ENCODE measurements around the gene LRRK1.

DNA sequence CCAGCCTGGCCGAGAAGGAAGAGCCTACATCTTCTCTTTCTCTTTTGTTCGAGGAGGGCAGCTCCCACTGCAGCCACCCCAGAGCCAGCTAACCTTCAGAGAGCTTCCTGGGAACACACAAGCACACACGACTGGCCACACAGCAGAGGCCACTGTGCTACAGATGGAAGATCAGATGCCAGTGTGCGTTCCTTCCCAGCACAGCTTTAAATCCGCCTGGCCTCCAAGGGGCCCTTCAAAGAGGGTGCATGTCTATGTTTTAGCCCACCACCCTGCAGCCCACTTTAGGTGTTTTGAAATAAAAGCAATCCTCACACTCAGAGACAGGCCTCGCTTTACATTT is 27.2 kb upstream of the LRRK1 start:
- TF ChIP-seq, protein P1, sequence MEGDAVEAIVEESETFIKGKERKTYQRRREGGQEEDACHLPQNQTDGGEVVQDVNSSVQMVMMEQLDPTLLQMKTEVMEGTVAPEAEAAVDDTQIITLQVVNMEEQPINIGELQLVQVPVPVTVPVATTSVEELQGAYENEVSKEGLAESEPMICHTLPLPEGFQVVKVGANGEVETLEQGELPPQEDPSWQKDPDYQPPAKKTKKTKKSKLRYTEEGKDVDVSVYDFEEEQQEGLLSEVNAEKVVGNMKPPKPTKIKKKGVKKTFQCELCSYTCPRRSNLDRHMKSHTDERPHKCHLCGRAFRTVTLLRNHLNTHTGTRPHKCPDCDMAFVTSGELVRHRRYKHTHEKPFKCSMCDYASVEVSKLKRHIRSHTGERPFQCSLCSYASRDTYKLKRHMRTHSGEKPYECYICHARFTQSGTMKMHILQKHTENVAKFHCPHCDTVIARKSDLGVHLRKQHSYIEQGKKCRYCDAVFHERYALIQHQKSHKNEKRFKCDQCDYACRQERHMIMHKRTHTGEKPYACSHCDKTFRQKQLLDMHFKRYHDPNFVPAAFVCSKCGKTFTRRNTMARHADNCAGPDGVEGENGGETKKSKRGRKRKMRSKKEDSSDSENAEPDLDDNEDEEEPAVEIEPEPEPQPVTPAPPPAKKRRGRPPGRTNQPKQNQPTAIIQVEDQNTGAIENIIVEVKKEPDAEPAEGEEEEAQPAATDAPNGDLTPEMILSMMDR (IDR thresholded peaks at IDR 0.05) = no peak
- TF ChIP-seq POLR2A (IDR thresholded peaks at IDR 0.05) = no peak

Measured in prostate gland (tissue), 2 donors.